ENCODE data around the gene MYOM1.

- TF ChIP-seq CTCF (IDR thresholded peaks at IDR 0.05) = no peak
- TF ChIP-seq ZFX (IDR thresholded peaks at IDR 0.05; ENCODE audit: borderline replicate concordance) = no peak
Observed at GRCh38 chr18:3060667-3061580, 158.8 kb downstream of the MYOM1 start.
